Measurements from ENCODE around the gene AOPEP.

AOPEP gene

GRCh38 chr9:94984891-94985476 lies 258.5 kb downstream of the AOPEP start:
- no peak overlapping the region for H3K4me3 ChIP-seq (ENCODE audit: low read length)
- DNase-seq (ENCODE audit: low read depth, low spot score): peak; percentile 31

GRCh38 chr9:94985649-94986048 lies 259.1 kb downstream of the AOPEP start:
- no peak overlapping the region for H3K4me3 ChIP-seq (ENCODE audit: low read length)
- no peak for DNase-seq (ENCODE audit: low read depth, low spot score)

- DNase-seq (ENCODE audit: low read depth, low spot score): no peak
- no peak overlapping the region for H3K4me3 ChIP-seq (ENCODE audit: low read length)
Measured at GRCh38 chr9:94987731-94988130, 261.2 kb downstream of the AOPEP start.

- DNase-seq (ENCODE audit: low read depth, low spot score): no peak
- no peak overlapping the region for H3K4me3 ChIP-seq (ENCODE audit: low read length)
Measured at GRCh38 chr9:94990897-94991561, 264.5 kb downstream of the AOPEP start.

GRCh38 chr9:94991961-94992907 lies 265.7 kb downstream of the AOPEP start:
- DNase-seq (ENCODE audit: low read depth, low spot score): no peak
- H3K4me3 ChIP-seq (ENCODE audit: low read length): no peak overlapping the region

GRCh38 chr9:94993160-94993820 lies 266.8 kb downstream of the AOPEP start:
- no peak overlapping the region for H3K4me3 ChIP-seq (ENCODE audit: low read length)
- DNase-seq (ENCODE audit: low read depth, low spot score): no peak

GRCh38 chr9:94993821-94994165 lies 267.3 kb downstream of the AOPEP start:
- H3K4me3 ChIP-seq (ENCODE audit: low read length): no peak overlapping the region
- no peak for DNase-seq (ENCODE audit: low read depth, low spot score)

GRCh38 chr9:94995048-94995693 lies 268.7 kb downstream of the AOPEP start:
- no peak for DNase-seq (ENCODE audit: low read depth, low spot score)
- H3K4me3 ChIP-seq (ENCODE audit: low read length): no peak overlapping the region

GRCh38 chr9:94996641-94997040 lies 270.1 kb downstream of the AOPEP start:
- no peak for DNase-seq (ENCODE audit: low read depth, low spot score)
- H3K4me3 ChIP-seq (ENCODE audit: low read length): no peak overlapping the region

GRCh38 chr9:94997727-94998126 lies 271.2 kb downstream of the AOPEP start:
- no peak for DNase-seq (ENCODE audit: low read depth, low spot score)
- no peak overlapping the region for H3K4me3 ChIP-seq (ENCODE audit: low read length)

- DNase-seq (ENCODE audit: low read depth, low spot score): no peak
- H3K4me3 ChIP-seq (ENCODE audit: low read length): no peak overlapping the region
Measured at GRCh38 chr9:94999832-95000231, 273.3 kb downstream of the AOPEP start.

GRCh38 chr9:95000821-95001220 lies 274.3 kb downstream of the AOPEP start:
- DNase-seq (ENCODE audit: low read depth, low spot score): no peak
- H3K4me3 ChIP-seq (ENCODE audit: low read length): no peak overlapping the region

GRCh38 chr9:95001720-95002119 lies 275.2 kb downstream of the AOPEP start:
- H3K4me3 ChIP-seq (ENCODE audit: low read length): no peak overlapping the region
- no peak for DNase-seq (ENCODE audit: low read depth, low spot score)

GRCh38 chr9:95003689-95004410 lies 277.4 kb downstream of the AOPEP start:
- peak; percentile 7 for DNase-seq (ENCODE audit: low read depth, low spot score)
- peak overlapping the region; percentile 65 for H3K4me3 ChIP-seq (ENCODE audit: low read length)

- DNase-seq (ENCODE audit: low read depth, low spot score): peak; percentile 7
- peak overlapping the region; percentile 65 for H3K4me3 ChIP-seq (ENCODE audit: low read length)
Measured at GRCh38 chr9:95004411-95005277, 278.1 kb downstream of the AOPEP start.

- no peak overlapping the region for H3K4me3 ChIP-seq (ENCODE audit: low read length)
- DNase-seq (ENCODE audit: low read depth, low spot score): no peak
Measured at GRCh38 chr9:95005278-95006143, 279.0 kb downstream of the AOPEP start.
